ENCODE data around the gene SLC39A3.

The SLC39A3 gene

GRCh38 chr19:2701361-2702169 lies 38.3 kb downstream of the SLC39A3 start:
- DNase-seq = no peak

- no peak for DNase-seq
Measured at GRCh38 chr19:2700660-2701360, 39.0 kb downstream of the SLC39A3 start.

DNA sequence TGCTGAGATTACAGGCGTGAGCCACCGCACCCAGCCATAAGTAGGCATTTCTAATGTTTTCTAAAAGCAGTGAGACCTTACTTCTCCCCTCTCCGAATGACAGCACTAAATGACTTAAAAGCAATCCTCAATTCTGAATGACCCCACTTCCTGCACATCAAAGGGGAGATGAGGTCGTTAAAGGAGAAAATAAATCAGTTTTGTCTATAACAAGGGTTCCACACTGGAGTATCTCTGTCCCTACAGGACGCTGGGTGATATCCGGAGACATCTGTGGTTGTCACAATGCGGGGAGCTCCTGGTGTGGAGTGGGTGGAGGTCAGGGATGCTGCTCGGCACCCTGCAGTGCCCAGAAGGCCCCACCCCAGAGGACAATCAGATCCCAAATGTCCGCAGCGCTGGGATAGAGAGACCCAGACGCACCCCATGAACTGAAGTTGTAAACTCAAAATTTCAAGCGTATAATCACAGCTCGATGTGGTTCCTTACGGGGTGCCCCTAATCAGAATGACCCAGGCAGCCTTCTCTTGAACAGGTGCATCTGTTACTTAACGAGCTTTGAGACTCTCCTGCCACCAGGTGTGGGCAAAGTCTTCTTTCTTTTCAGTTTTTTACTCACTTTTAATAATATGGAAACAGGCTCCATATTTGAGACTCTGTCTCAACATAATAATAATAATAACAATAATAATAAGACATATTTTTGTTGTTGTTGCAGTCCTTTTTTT lies 40.2 kb downstream of the SLC39A3 start:
- no peak for DNase-seq

DNA sequence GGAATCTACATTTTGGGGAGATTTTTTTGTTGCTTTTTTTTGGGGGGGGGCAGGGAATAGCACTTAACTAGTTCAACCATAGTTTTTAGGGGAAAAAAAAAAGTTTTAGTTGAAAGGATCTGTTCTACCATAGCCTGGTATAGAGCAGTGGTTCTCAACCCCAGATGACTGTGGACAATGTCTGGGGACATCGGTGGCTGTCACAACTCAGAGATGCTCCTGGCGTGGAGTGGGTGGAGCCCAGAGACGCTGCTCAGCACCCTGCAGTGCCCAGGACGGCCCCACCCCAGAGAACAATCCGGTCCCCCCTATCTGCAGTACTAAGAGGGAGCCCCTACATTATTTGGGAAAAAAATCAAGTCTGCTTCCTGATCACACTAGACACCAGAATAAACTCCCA lies 45.6 kb downstream of the SLC39A3 start:
- no peak for DNase-seq

GRCh38 chr19:2693492-2694160 lies 46.2 kb downstream of the SLC39A3 start:
- no peak for DNase-seq

DNA sequence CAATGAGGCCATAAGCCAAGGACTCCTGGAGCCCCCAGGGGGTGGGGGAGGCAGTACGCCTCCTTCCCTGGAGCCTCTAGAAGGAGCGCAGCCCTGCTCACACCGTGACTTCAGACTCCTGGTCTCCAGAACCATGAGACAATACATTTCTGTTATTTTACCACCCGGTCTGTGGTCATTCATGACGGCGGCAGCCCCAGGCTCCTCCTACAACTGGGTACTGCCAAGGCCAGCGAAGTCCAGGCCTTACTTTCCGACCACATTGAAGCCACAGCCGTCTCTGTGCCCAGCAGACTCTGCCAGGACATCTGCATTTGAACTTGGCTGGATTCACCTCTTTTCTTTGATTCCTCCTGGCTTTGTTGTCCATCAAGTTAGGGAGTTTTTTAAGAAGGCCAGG lies 47.9 kb downstream of the SLC39A3 start:
- no peak for DNase-seq

- DNase-seq = no peak
Measured at GRCh38 chr19:2690856-2691255, 49.0 kb downstream of the SLC39A3 start.

DNA sequence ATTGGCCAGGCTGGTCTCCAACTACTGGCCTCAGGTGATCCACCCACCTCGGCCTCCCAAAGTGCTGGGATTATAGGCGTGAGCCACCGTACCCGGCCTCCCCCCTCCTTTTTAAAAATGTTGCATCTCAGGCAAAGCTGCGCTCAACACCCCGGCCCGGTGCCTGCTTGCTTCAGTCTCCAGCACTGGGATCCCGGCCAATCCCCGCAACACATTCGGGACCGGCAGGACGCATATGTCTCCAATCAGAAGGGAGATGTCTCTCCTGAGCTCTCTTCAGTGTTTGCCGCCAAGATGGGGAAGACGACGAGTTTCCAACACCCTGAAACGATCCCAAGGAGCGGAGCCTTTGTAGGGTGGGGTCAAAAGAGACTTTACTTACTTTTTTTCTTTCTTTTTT lies 53.5 kb downstream of the SLC39A3 start:
- DNase-seq = no peak

- no peak for DNase-seq
Measured at GRCh38 chr19:2685204-2685704, 54.6 kb downstream of the SLC39A3 start.

- DNase-seq = no peak
Measured at GRCh38 chr19:2683430-2684003, 56.3 kb downstream of the SLC39A3 start.

Measured in hematopoietic multipotent progenitor cell treated with erythropoietin and hydrocortisone succinate and interleukin-3 and kit ligand, for 8 days (in vitro differentiated cells).